G401.6 (cell line): ENCODE measurements around the gene CIRBP.

Experiments used
- FAIRE-seq: peaks from 2 replicates; lab custom pipeline; 2012; peaks lifted over from hg19 to GRCh38; lab: Jason Lieb, UNC

Gene CIRBP

GRCh38 chr19:1230783-1231489, 38.2 kb upstream of the CIRBP start:
- FAIRE-seq: no peak

GRCh38 chr19:1231729-1232637, 37.1 kb upstream of the CIRBP start:
- no peak for FAIRE-seq

GRCh38 chr19:1232652-1233072, 36.5 kb upstream of the CIRBP start:
- no peak for FAIRE-seq

GRCh38 chr19:1233115-1233667, 35.9 kb upstream of the CIRBP start:
- FAIRE-seq: no peak

- no peak for FAIRE-seq
Observed at GRCh38 chr19:1234051-1234954, 34.8 kb upstream of the CIRBP start.

GRCh38 chr19:1234955-1235380, 34.2 kb upstream of the CIRBP start:
- FAIRE-seq: no peak

- no peak for FAIRE-seq
Observed at GRCh38 chr19:1235625-1236538, 33.2 kb upstream of the CIRBP start.

GRCh38 chr19:1236576-1236975, 32.6 kb upstream of the CIRBP start:
- no peak for FAIRE-seq

- no peak for FAIRE-seq
Observed at GRCh38 chr19:1237027-1237659, 32.0 kb upstream of the CIRBP start.

GRCh38 chr19:1237754-1238368, 31.3 kb upstream of the CIRBP start, which contains the start of gene CBARP:
CBARP (minus strand) TSS chr19:1238005; CDS start chr19:1236100, 1,905 bp downstream.
- no peak for FAIRE-seq

- no peak for FAIRE-seq
Observed at GRCh38 chr19:1238369-1239303, 30.5 kb upstream of the CIRBP start.

- no peak for FAIRE-seq
Observed at GRCh38 chr19:1239420-1239795, 29.7 kb upstream of the CIRBP start.

- no peak for FAIRE-seq
Observed at GRCh38 chr19:1239796-1240737, 29.1 kb upstream of the CIRBP start.

- no peak for FAIRE-seq
Observed at GRCh38 chr19:1240925-1241324, 28.2 kb upstream of the CIRBP start.

GRCh38 chr19:1241417-1242095, 27.6 kb upstream of the CIRBP start, which contains the start of gene ATP5F1D:
ATP5F1D (plus strand) TSS chr19:1241751; CDS start chr19:1241851, 100 bp downstream.
- FAIRE-seq: peak; percentile 86

GRCh38 chr19:1243768-1244692, 25.1 kb upstream of the CIRBP start:
- no peak for FAIRE-seq
